HEK293T (cell line): ENCODE data around the gene IFRD2.

Experiments used
- CTCF ChIA-PET: fragments of 350-600 bp; formaldehyde crosslinking; extraction: SDS; loops from one replicate; lab custom pipeline; 2021; ENCODE audit warnings: antibody characterized with exemption, inconsistent platforms; lab: Yijun Ruan, JAX
- POLR2A ChIA-PET: fragments of 350-600 bp; formaldehyde crosslinking; extraction: SDS; loops from one replicate; lab custom pipeline; 2020; ENCODE audit warnings: antibody characterized with exemption, inconsistent platforms; lab: Yijun Ruan, JAX
- DNase-seq: peaks from one replicate; pipeline ENCODE4 v3.0.0; 2012; ENCODE audit warnings: mixed read lengths; ENCODE audit errors: extremely low spot score
- ARNT ChIP-seq: fragments of 450-650 bp; IDR thresholded peaks from 2 replicates; pipeline ENCODE4 v1.6.1; 2017; ENCODE audit warnings: mild to moderate bottlenecking
- BHLHE40 ChIP-seq: fragments of 450-650 bp; IDR thresholded peaks from 2 replicates; pipeline ENCODE4 v1.6.1; 2016; ENCODE audit warnings: mild to moderate bottlenecking, moderate library complexity, borderline replicate concordance
- CTBP1 ChIP-seq: fragments of 450-650 bp; IDR thresholded peaks from 2 replicates; pipeline ENCODE4 v1.6.1; 2016; ENCODE audit warnings: borderline replicate concordance
- ELF4 ChIP-seq: fragments of 450-650 bp; IDR thresholded peaks from 2 replicates; pipeline ENCODE4 v1.6.1; 2017; ENCODE audit warnings: antibody characterized with exemption
- FOXA1 ChIP-seq: fragments of 450-650 bp; IDR thresholded peaks from 2 replicates; pipeline ENCODE4 v1.6.1; 2016; ENCODE audit warnings: mild to moderate bottlenecking
- FOXK2 ChIP-seq: fragments of 450-650 bp; IDR thresholded peaks from 2 replicates; pipeline ENCODE4 v1.6.1; 2016; ENCODE audit warnings: mild to moderate bottlenecking
- FOXM1 ChIP-seq: fragments of 450-650 bp; IDR thresholded peaks from 2 replicates; pipeline ENCODE4 v1.6.1; 2017; ENCODE audit warnings: mild to moderate bottlenecking, borderline replicate concordance
- HDGF ChIP-seq: fragments of 450-650 bp; IDR thresholded peaks from 2 replicates; pipeline ENCODE4 v1.6.1; 2017; ENCODE audit warnings: antibody characterized with exemption, borderline replicate concordance
- L3MBTL2 ChIP-seq: fragments of 450-650 bp; conservative IDR thresholded peaks from 2 replicates; pipeline ENCODE4 v1.6.1; 2016; ENCODE audit warnings: mild to moderate bottlenecking
- LEF1 ChIP-seq: fragments of 450-650 bp; IDR thresholded peaks from 2 replicates; pipeline ENCODE4 v1.6.1; 2017; ENCODE audit warnings: mild to moderate bottlenecking, borderline replicate concordance
- NFRKB ChIP-seq: fragments of 450-650 bp; IDR thresholded peaks from 2 replicates; pipeline ENCODE4 v1.6.1; 2016; ENCODE audit warnings: mild to moderate bottlenecking, moderate library complexity
- SP1 ChIP-seq: fragments of 450-650 bp; IDR thresholded peaks from 2 replicates; pipeline ENCODE4 v1.6.1; 2017
- SUZ12 ChIP-seq: fragments of 450-650 bp; IDR thresholded peaks from 2 replicates; pipeline ENCODE4 v1.6.1; 2016; ENCODE audit warnings: mild to moderate bottlenecking
- TARDBP ChIP-seq: fragments of 450-650 bp; IDR thresholded peaks from 2 replicates; pipeline ENCODE4 v1.6.1; 2016
- ZNF384 ChIP-seq: fragments of 450-650 bp; IDR thresholded peaks from 2 replicates; pipeline ENCODE4 v1.6.1; 2016
- TF ChIP-seq, protein P1 (sequence below): fragments of 450-650 bp; IDR thresholded peaks from 2 replicates; pipeline ENCODE4 v1.6.1; 2016

IFRD2 gene

DNA sequence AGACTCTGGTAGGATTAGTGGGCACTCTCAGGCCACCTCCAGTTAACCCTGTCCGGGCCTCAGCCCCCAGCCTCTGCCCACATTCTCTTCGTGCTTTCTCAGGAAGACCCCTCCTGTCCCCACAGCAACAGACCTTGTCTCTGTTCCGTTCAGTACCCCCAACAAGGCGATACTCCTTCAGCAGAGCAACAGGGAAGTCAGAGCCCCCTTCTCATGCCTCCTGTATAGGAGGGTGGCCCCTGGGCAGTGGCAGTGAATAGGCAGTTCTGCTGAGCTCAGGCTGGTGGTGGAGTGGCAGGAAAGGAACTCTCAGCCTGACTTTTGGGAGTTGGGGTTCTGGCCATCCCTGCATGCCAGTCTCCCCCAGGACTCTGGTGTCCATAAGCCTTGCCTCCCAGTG, 22.8 kb downstream of the IFRD2 start:
- TF ChIP-seq ELF4, result no peak
- no peak for TF ChIP-seq SP1
- TF ChIP-seq, protein P1, sequence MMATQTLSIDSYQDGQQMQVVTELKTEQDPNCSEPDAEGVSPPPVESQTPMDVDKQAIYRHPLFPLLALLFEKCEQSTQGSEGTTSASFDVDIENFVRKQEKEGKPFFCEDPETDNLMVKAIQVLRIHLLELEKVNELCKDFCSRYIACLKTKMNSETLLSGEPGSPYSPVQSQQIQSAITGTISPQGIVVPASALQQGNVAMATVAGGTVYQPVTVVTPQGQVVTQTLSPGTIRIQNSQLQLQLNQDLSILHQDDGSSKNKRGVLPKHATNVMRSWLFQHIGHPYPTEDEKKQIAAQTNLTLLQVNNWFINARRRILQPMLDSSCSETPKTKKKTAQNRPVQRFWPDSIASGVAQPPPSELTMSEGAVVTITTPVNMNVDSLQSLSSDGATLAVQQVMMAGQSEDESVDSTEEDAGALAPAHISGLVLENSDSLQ, result no peak
- no peak for TF ChIP-seq LEF1
- TF ChIP-seq CTBP1, result no peak
- TF ChIP-seq NFRKB, result no peak
- no peak for TF ChIP-seq FOXA1
- no peak for TF ChIP-seq FOXK2
- TF ChIP-seq ARNT, result no peak
- no peak for TF ChIP-seq SUZ12
- no peak for TF ChIP-seq L3MBTL2
- TF ChIP-seq HDGF, result no peak
- TF ChIP-seq FOXM1, result no peak
- no peak for TF ChIP-seq ZNF384
- no peak for TF ChIP-seq BHLHE40
- TF ChIP-seq TARDBP, result no peak
- no peak for DNase-seq
- ChIA-PET CTCF (interaction anchor here (1.4 kb wide), 1 partner anchor 23 kb away, joined by 5 read pairs; no protein-coding TSS in a partner anchor), POLR2A (interaction anchor here (1.0 to 2.0 kb wide), 3 partner anchors 10 to 68 kb away, joined by 4 to 8 read pairs (median 5); no protein-coding TSS in a partner anchor)

DNA sequence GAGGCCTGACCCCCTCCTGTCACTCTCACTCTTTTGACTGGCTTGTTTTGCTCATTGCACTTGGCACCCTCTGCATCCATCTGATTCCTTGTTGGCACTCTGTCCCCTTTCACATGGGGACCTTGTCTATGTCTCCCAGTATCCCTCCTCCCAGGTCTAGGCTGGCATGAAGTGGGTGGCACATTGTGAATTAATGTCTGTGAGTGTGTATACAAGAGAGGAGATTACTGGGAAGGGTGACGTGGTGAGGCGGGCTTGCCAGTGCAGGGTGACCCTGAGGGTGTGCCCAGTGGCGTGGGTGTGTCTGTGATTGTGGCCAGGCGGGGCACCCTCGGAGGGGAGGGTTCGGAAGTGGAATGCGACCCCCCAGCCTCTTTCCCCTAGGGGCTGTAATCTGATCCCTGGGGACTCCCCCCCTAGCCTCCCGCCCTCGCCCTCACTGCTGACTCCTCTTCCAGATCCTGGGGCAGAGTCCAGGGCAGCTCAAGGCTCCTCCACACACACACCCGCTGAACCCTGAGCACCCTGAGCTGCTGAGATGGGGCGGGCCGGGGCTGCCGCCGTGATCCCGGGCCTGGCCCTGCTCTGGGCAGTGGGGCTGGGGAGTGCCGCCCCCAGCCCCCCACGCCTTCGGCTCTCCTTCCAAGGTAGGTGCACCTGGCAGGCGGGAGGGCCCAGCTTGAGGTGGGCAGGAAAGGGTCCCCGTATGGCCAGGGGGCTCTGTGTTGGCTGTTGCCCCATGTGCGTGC, 23.4 kb downstream of the IFRD2 start, which contains the start of gene SEMA3B:
SEMA3B (plus strand) TSS at position 445 of the 749 bp plus-strand sequence; CDS start at position 539, 94 bp downstream.
- DNase-seq, result no peak
- POLR2A ChIA-PET, result interaction anchor here (1.0 to 2.0 kb wide), 4 partner anchors 9 to 68 kb away, joined by 4 to 8 read pairs (median 4); no protein-coding TSS in a partner anchor
- TF ChIP-seq ARNT, result no peak
- TF ChIP-seq BHLHE40, result no peak
- TF ChIP-seq, protein P1, result no peak
- TF ChIP-seq ZNF384, result no peak
- no peak for TF ChIP-seq NFRKB
- TF ChIP-seq L3MBTL2, result no peak
- no peak for TF ChIP-seq CTBP1
- TF ChIP-seq HDGF, result no peak
- no peak for TF ChIP-seq ELF4
- TF ChIP-seq LEF1, result no peak
- TF ChIP-seq SP1, result no peak
- TF ChIP-seq SUZ12, result no peak
- no peak for TF ChIP-seq FOXK2
- TF ChIP-seq FOXM1, result no peak
- TF ChIP-seq FOXA1, result no peak
- no peak for TF ChIP-seq TARDBP
- CTCF ChIA-PET, result interaction anchor here (1.4 kb wide), 1 partner anchor 22 kb away, joined by 5 read pairs; no protein-coding TSS in a partner anchor

DNA sequence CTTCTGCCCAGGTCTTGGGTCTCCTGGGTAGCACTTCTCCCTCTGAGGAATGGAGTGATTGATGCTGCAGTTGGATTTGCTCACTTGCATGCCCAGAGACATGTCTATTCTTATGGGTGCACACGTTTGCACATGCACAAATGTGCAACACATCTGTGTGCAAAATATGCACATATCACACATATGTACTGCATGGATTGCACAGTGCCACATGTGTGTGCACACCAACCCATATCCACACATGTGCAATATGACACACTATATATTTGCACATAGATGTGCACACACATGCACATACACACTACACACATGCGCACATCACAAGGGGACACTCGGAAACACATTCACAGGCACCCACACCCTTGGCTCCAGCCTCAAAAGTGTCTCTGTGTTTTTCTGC, 24.0 kb downstream of the IFRD2 start:
- CTCF ChIA-PET, result interaction anchor here (0.8 to 1.6 kb wide), 3 partner anchors 11 to 39 kb away, joined by 3 to 5 read pairs (median 3); no protein-coding TSS in a partner anchor

DNA sequence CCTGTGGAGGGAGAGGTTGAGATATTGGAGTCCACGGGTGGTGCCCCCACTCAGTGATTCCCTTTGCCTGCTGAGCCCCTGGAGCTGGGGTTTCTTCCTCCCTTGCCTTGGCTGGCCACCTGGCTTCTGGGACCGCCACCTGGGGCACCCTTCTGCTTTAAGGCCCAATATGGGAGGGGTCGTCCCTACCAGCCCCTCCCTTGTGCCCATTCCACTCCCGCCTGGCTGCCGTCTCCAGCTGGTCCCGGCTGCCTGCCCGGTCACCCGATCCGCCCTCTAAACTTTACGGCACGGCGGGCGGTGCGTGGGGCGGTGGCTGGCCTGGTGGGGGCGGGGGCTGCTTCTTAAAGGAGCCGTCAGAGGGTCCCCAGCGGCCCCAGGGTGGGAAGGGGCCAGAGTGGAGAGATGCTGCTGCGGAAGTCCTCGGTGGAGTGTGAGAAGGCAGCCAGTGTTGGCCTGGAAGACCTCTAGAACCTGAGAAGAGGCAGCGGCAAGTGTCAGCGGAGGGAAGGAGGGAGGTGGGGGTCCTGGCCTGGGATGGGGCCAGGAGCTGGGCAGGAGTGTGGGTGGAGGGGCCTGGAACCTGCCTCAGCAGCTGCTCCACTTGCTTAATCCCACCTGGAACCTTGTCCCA, 24.8 kb downstream of the IFRD2 start:
- TF ChIP-seq SUZ12, result no peak
- DNase-seq, result peak; percentile 55
- CTCF ChIA-PET, result interaction anchor here (0.6 to 1.6 kb wide), 7 partner anchors 8 to 73 kb away, joined by 3 to 5 read pairs (median 3); no protein-coding TSS in a partner anchor
- POLR2A ChIA-PET, result interaction anchor here (0.6 to 2.6 kb wide), 8 partner anchors 30 to 338 kb away, joined by 3 to 12 read pairs (median 4); partner anchors contain the start of genes GNAI2, MON1A and SLC38A3

More for the DNA sequence above, 24.0 kb downstream of the IFRD2 start:
- POLR2A ChIA-PET, result interaction anchor here (0.8 to 2.6 kb wide), 6 partner anchors 9 to 339 kb away, joined by 3 to 12 read pairs (median 5); partner anchors contain the start of genes GNAI2 and MON1A
- TF ChIP-seq TARDBP (no peak), FOXK2 (no peak), L3MBTL2 (no peak), BHLHE40 (no peak), CTBP1 (no peak), LEF1 (no peak)
- TF ChIP-seq, protein P1, result no peak
- DNase-seq, result no peak

DNA sequence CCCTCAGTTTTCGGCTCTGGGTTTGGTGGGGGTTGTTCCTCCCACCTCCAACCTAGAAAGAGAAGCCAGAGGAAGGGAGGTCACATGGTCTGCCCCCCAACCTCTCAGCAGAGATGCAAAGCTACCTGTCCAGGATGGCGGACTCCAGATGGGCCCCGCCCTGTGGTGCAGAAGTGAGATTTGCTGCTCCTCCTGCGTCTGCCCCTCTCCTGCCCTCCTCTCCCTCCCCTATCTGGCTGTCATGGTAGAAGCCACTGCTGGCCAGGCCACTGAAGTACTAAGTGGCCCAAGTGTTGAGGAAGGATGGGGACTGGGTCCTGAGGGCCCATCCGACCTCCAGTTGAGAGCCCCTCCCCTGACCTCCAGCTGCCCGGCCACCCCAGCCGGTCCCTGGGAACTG, 25.4 kb downstream of the IFRD2 start:
- CTCF ChIA-PET, result interaction anchor here (1.0 to 1.6 kb wide), 4 partner anchors 17 to 72 kb away, joined by 3 to 5 read pairs (median 4); no protein-coding TSS in a partner anchor
- DNase-seq, result no peak
- TF ChIP-seq LEF1 (no peak), ELF4 (no peak), CTBP1 (no peak), FOXA1 (no peak), HDGF (no peak), FOXK2 (no peak), BHLHE40 (no peak), FOXM1 (no peak), SP1 (no peak), ARNT (no peak), ZNF384 (no peak), SUZ12 (no peak), NFRKB (no peak), L3MBTL2 (no peak), TARDBP (no peak)
- TF ChIP-seq, protein P1, result no peak
- POLR2A ChIA-PET, result interaction anchor here (0.6 to 2.6 kb wide), 6 partner anchors 31 to 70 kb away, joined by 3 to 12 read pairs (median 4); partner anchors contain the start of genes GNAI2 and SLC38A3
